Stimulated activated CD8-positive, alpha-beta memory T cell treated with anti-CD3 and anti-CD28 coated beads, Interleukin-15, amount 100 ng/mL, for 48 hours (primary cell): ENCODE results near the gene LCN12.

Experiments used
- DNase-seq, 2 donors: peaks; one replicate each; pipeline ENCODE4 v3.0.0-alpha.2; 2020; ENCODE audit warnings: low read depth in 2 of 2

LCN12 gene, protein sequence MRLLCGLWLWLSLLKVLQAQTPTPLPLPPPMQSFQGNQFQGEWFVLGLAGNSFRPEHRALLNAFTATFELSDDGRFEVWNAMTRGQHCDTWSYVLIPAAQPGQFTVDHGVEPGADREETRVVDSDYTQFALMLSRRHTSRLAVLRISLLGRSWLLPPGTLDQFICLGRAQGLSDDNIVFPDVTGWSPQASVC

GRCh38 chr9:136951541-136952320, at the start of gene LCN12:
TSS of gene LCN12 (plus strand) at chr9:136952273. CDS start at chr9:136952328, 55 bp downstream.
- no peak for DNase-seq

GRCh38 chr9:136903041-136903554, 49.0 kb upstream of the LCN12 start:
- DNase-seq = no peak

GRCh38 chr9:136906266-136906665, 45.8 kb upstream of the LCN12 start:
- no peak for DNase-seq

GRCh38 chr9:136907011-136907914, 44.8 kb upstream of the LCN12 start:
- no peak for DNase-seq

- DNase-seq = no peak
Measured at GRCh38 chr9:136910197-136910900, 41.7 kb upstream of the LCN12 start.

- DNase-seq = no peak
Measured at GRCh38 chr9:136910901-136911245, 41.2 kb upstream of the LCN12 start.

- no peak for DNase-seq
Measured at GRCh38 chr9:136913701-136914438, 38.2 kb upstream of the LCN12 start.

DNA sequence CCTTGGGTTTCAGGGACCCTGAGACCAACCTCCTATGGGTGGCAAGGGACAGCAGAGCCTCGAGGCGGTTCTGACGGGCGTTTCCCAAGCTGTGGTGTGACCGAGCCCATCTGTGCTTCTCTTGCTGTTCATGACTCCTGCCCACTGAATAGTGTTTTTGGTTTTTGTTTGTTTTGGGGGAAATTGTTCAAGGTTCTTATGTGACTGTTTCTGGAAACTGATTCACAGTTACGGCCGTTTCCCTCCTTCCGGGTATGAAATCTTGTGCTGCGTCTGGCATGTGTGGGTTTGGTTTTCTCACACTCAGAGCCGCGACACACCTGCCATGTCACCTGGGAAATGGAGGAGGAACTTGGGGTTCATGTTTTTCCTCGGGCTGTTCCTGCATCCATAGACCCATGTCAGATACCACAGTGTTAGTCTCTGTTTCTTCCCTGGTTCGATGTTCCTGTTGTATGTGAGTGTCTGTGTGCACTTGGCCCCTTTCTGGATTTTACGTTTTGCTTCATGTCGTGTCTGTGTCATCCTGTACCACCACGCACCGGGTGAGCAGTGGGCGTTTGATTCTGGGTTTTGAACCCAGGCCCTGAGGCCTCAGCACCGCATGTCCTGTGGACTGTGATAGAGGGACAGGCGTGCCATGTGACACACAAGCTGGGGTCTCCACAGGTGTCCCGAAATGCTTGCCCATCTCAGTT, 36.3 kb upstream of the LCN12 start:
- no peak for DNase-seq

DNA sequence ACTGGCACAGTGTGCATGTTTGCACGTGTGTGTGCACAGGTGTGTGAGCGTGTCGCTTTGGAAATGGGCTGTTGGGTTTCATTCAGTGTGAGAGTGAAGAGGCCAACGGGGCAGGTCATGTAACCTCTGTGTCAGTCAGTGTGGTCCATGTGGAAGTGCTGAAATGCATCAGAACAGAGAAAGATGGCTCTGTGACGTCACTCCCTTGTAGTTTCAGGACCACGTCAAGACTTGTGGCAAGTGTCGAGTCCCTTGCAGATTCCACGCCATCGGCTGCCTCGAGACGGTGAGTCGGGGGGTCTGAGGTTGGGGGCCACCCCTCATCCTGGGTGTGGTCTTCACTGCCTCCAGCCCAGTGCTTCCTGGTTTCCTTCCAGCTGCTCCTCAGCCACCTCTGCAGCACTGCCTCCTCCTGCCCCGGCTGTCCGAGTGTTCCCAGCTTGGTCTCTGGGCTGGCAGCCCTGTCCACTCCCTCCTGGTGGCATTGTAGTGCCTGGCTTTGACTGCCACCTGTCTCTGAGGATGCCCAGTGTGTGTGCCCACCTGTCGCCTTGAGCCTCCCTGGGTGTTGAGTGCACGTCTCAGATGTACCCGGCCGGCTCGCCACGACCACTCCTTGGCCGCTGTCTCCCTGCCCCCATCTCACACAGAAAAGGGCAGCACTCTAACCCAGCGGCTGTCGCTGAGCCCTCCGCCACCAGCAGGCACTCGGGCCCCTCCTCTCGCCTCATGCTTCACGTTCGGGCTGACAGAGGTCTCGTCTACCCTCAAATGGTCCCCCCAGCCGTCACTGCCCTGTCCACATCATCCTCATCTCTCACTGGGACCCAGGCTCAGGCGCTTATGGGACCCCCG, 35.5 kb upstream of the LCN12 start:
- DNase-seq = peak in 1 of 2 donors; percentile 21

- DNase-seq = no peak
Measured at GRCh38 chr9:136917902-136918301, 34.2 kb upstream of the LCN12 start.

DNA sequence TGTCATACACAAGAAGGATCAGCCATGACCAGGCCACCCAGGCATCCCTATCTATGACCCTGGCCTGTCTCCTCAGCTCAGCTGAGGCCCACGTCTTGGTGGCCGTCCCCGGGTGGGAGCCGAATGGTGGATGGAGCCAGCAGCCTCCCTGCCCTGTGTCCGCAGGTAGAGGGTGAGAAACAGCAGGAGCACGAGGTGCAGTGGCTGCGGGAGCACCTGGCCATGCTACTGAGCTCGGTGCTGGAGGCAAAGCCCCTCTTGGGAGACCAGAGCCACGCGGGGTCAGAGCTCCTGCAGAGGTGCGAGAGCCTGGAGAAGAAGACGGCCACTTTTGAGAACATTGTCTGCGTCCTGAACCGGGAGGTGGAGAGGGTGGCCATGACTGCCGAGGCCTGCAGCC, 32.0 kb upstream of the LCN12 start:
- DNase-seq = no peak

DNA sequence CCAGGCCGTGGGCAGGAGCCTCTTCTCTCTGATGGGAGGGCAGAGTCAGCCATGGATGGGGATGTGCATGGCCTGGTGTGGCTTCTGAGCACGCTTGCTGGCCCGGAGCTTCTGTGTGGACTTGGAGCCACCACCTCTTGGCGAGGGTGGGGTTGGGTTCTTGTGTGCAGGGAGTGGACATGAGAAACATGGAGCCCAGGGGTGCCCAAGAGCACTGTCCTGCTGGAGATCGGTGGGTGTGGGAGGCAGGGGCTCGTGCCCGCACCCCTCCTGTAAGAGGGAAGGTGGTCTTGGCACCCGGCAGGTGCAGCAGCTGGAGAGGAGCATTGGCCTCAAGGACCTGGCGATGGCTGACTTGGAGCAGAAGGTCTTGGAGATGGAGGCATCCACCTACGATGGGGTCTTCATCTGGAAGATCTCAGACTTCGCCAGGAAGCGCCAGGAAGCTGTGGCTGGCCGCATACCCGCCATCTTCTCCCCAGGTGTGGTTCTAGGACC, 31.3 kb upstream of the LCN12 start:
- DNase-seq = no peak

GRCh38 chr9:136921307-136921706, 30.8 kb upstream of the LCN12 start:
- no peak for DNase-seq

- DNase-seq = no peak
Measured at GRCh38 chr9:136921718-136922117, 30.4 kb upstream of the LCN12 start.

DNA sequence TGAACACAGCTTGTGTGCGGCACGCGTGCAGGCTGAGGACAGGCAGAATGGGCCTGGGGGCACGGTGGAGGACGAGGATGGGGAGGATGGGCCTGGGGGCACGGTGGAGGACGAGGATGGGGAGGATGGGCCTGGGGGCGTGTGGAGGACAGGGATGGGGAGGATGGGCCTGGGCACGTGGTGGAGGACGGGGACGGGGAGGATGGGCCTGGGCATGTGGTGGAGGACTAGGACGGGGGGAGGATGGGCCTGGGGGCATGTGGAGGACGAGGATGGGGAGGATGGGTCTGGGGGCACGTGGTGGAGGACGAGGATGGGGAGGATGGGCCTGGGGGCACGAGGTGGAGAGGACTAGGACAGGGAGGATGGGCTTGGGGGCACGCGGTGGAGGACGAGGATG, 29.5 kb upstream of the LCN12 start:
- DNase-seq = no peak

DNA sequence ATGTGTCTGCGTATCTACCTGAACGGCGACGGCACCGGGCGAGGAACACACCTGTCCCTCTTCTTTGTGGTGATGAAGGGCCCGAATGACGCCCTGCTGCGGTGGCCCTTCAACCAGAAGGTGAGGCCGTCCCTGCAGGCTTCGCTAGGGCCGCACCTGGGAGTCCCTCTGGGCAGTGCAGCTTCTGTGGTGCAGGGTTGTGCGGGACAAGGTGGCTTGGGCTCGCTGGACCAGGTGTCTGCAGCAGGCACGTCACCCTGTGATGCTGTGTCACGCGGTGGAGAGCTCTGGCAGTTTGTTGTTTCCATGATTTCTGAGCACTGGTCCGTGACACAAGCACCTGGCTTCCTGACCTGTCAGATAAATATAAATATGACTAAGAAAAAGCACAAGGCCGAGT, 28.2 kb upstream of the LCN12 start:
- DNase-seq = no peak

GRCh38 chr9:136925414-136926153, 26.5 kb upstream of the LCN12 start:
- DNase-seq = no peak

DNA sequence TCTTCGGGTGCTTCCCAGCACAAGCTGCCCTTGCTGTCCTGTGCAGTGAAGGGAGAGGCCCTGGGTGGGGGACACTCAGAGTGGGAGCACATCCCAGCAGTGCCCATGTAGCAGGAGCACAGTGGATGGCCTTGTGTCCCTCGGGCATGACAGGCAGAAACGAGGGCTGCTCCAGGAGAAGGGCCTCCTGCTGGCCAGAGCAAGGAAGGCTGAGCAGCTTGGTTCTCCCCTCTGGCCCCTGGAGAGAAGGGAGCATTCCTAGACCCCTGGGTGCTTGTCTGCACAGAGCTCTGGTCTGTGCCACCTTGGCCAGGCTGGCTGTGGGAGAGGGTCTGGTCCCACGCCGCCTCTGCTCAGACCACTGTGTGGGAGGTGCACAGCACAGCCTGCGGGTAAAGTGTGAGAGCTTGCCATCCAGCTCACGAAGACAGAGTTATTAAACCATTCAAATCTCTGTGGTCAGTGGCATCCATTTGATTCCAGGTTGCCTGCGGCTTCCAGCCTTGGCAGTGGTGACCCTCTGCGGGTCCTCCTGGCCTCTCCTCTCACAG, 25.8 kb upstream of the LCN12 start:
- DNase-seq = no peak
